ENCODE measurements around the gene KLHDC4. TPM values are rescaled to one million over a fixed set of nuclear protein-coding genes. Genes with fewer than 3 reads are reported as not detected.

Gene KLHDC4
- total RNA-seq, 6 experiments from 2014 or later, result 18.4 to 23.7 (median 21.7) TPM

GRCh38 chr16:87677830-87678229 is 88.0 kb downstream of the KLHDC4 start:
- TF ChIP-seq CTCF (IDR thresholded peaks at IDR 0.05), result no peak
- Mint-ChIP-seq H3K4me1 (ENCODE audit: low read depth) (peaks cover 20% of the 10 kb centered on the region), H3K27me3 (ENCODE audit: insufficient read depth) (peaks cover 12% of the 10 kb centered on the region), H3K27ac (no peak overlapping the region), H3K4me3 (no peak overlapping the region), H3K36me3 (ENCODE audit: low read depth) (no peaks in the 10 kb centered on the region), H3K9me3 (no peaks in the 10 kb centered on the region)
- no peak for DNase-seq

GRCh38 chr16:87675111-87675719 is 90.6 kb downstream of the KLHDC4 start:
- DNase-seq, result no peak
- no peaks in the 10 kb centered on the region for H3K4me1 Mint-ChIP-seq (ENCODE audit: low read depth)
- no peak for TF ChIP-seq CTCF (IDR thresholded peaks at IDR 0.05)
- H3K9me3 Mint-ChIP-seq, result no peaks in the 10 kb centered on the region
- H3K4me3 Mint-ChIP-seq, result no peak overlapping the region
- no peak overlapping the region for H3K27ac Mint-ChIP-seq
- no peaks in the 10 kb centered on the region for H3K36me3 Mint-ChIP-seq (ENCODE audit: low read depth)
- peaks cover 15% of the 10 kb centered on the region for H3K27me3 Mint-ChIP-seq (ENCODE audit: insufficient read depth)

GRCh38 chr16:87674419-87674818 is 91.4 kb downstream of the KLHDC4 start:
- Mint-ChIP-seq H3K27me3 (ENCODE audit: insufficient read depth) (peaks cover 18% of the 10 kb centered on the region), H3K27ac (no peak overlapping the region), H3K36me3 (ENCODE audit: low read depth) (no peaks in the 10 kb centered on the region), H3K4me1 (ENCODE audit: low read depth) (no peaks in the 10 kb centered on the region), H3K9me3 (no peaks in the 10 kb centered on the region), H3K4me3 (no peak overlapping the region)
- TF ChIP-seq CTCF (IDR thresholded peaks at IDR 0.05), result no peak
- DNase-seq, result no peak

- DNase-seq, result no peak
- Mint-ChIP-seq H3K27me3 (ENCODE audit: insufficient read depth) (peaks cover 25% of the 10 kb centered on the region), H3K36me3 (ENCODE audit: low read depth) (no peaks in the 10 kb centered on the region), H3K27ac (no peak overlapping the region), H3K4me1 (ENCODE audit: low read depth) (no peaks in the 10 kb centered on the region), H3K9me3 (no peaks in the 10 kb centered on the region), H3K4me3 (no peak overlapping the region)
- TF ChIP-seq CTCF (IDR thresholded peaks at IDR 0.05), result no peak
These were observed 94.0 kb downstream of the KLHDC4 start for GRCh38 chr16:87671715-87672270.

GRCh38 chr16:87671221-87671620 is 94.6 kb downstream of the KLHDC4 start:
- no peaks in the 10 kb centered on the region for H3K9me3 Mint-ChIP-seq
- no peaks in the 10 kb centered on the region for H3K36me3 Mint-ChIP-seq (ENCODE audit: low read depth)
- H3K4me3 Mint-ChIP-seq, result no peak overlapping the region
- H3K27ac Mint-ChIP-seq, result no peak overlapping the region
- no peaks in the 10 kb centered on the region for H3K4me1 Mint-ChIP-seq (ENCODE audit: low read depth)
- H3K27me3 Mint-ChIP-seq (ENCODE audit: insufficient read depth), result peaks cover 24% of the 10 kb centered on the region
- TF ChIP-seq CTCF (IDR thresholded peaks at IDR 0.05), result no peak
- DNase-seq, result no peak

All from HFFc6 (cell line).